ENCODE data around the gene YTHDC1.

DNA sequence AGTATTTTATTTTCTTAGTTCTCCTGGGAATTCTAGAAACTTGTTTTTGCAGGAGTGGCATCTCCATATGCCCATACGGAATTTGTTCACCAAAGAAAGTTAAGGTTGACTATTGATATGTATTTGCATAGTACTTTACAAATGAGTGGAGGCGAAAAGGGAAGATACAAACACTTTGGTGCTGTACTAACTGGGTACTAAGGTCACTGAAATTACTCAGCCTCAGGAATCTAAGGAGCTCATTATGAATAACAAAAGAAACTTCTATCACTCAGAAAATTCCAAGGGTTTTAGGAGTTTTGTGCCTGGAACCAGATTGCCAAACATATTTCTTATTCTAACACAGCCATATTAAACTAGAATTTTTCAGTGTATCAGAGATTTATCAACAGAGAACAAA is 77.0 kb downstream of the YTHDC1 start:
- TF ChIP-seq, protein P1, sequence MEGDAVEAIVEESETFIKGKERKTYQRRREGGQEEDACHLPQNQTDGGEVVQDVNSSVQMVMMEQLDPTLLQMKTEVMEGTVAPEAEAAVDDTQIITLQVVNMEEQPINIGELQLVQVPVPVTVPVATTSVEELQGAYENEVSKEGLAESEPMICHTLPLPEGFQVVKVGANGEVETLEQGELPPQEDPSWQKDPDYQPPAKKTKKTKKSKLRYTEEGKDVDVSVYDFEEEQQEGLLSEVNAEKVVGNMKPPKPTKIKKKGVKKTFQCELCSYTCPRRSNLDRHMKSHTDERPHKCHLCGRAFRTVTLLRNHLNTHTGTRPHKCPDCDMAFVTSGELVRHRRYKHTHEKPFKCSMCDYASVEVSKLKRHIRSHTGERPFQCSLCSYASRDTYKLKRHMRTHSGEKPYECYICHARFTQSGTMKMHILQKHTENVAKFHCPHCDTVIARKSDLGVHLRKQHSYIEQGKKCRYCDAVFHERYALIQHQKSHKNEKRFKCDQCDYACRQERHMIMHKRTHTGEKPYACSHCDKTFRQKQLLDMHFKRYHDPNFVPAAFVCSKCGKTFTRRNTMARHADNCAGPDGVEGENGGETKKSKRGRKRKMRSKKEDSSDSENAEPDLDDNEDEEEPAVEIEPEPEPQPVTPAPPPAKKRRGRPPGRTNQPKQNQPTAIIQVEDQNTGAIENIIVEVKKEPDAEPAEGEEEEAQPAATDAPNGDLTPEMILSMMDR (conservative IDR thresholded peaks at IDR 0.05; ENCODE audit: low read depth in 2 of 2) = no peak
- no peak for TF ChIP-seq EZH2 (IDR thresholded peaks at IDR 0.05; ENCODE audit: low read depth, unreplicated experiment)
- no peak for TF ChIP-seq EZH2phosphoT487 (IDR thresholded peaks at IDR 0.05; ENCODE audit: unreplicated experiment)
- no peak for TF ChIP-seq REST (IDR thresholded peaks at IDR 0.05; ENCODE audit: unreplicated experiment)
- TF ChIP-seq POLR2AphosphoS5 (IDR thresholded peaks at IDR 0.05; ENCODE audit: low read depth) = peak; percentile 24; the same call in 1 of the 2 replicates
- 0 out of 2 replicates have a peak, but pooled peaks have one; percentile 3 for TF ChIP-seq CREB1 (CRISPR knock-in tag; IDR thresholded peaks at IDR 0.05; ENCODE audit: low read depth)
- TF ChIP-seq JUNB (IDR thresholded peaks at IDR 0.05; ENCODE audit: unreplicated experiment) = no peak
- no peak for TF ChIP-seq ETS1 (IDR thresholded peaks at IDR 0.05)
- TF ChIP-seq NANOG (IDR thresholded peaks at IDR 0.05; ENCODE audit: borderline replicate concordance) = peak; percentile 93
- TF ChIP-seq, protein P2, sequence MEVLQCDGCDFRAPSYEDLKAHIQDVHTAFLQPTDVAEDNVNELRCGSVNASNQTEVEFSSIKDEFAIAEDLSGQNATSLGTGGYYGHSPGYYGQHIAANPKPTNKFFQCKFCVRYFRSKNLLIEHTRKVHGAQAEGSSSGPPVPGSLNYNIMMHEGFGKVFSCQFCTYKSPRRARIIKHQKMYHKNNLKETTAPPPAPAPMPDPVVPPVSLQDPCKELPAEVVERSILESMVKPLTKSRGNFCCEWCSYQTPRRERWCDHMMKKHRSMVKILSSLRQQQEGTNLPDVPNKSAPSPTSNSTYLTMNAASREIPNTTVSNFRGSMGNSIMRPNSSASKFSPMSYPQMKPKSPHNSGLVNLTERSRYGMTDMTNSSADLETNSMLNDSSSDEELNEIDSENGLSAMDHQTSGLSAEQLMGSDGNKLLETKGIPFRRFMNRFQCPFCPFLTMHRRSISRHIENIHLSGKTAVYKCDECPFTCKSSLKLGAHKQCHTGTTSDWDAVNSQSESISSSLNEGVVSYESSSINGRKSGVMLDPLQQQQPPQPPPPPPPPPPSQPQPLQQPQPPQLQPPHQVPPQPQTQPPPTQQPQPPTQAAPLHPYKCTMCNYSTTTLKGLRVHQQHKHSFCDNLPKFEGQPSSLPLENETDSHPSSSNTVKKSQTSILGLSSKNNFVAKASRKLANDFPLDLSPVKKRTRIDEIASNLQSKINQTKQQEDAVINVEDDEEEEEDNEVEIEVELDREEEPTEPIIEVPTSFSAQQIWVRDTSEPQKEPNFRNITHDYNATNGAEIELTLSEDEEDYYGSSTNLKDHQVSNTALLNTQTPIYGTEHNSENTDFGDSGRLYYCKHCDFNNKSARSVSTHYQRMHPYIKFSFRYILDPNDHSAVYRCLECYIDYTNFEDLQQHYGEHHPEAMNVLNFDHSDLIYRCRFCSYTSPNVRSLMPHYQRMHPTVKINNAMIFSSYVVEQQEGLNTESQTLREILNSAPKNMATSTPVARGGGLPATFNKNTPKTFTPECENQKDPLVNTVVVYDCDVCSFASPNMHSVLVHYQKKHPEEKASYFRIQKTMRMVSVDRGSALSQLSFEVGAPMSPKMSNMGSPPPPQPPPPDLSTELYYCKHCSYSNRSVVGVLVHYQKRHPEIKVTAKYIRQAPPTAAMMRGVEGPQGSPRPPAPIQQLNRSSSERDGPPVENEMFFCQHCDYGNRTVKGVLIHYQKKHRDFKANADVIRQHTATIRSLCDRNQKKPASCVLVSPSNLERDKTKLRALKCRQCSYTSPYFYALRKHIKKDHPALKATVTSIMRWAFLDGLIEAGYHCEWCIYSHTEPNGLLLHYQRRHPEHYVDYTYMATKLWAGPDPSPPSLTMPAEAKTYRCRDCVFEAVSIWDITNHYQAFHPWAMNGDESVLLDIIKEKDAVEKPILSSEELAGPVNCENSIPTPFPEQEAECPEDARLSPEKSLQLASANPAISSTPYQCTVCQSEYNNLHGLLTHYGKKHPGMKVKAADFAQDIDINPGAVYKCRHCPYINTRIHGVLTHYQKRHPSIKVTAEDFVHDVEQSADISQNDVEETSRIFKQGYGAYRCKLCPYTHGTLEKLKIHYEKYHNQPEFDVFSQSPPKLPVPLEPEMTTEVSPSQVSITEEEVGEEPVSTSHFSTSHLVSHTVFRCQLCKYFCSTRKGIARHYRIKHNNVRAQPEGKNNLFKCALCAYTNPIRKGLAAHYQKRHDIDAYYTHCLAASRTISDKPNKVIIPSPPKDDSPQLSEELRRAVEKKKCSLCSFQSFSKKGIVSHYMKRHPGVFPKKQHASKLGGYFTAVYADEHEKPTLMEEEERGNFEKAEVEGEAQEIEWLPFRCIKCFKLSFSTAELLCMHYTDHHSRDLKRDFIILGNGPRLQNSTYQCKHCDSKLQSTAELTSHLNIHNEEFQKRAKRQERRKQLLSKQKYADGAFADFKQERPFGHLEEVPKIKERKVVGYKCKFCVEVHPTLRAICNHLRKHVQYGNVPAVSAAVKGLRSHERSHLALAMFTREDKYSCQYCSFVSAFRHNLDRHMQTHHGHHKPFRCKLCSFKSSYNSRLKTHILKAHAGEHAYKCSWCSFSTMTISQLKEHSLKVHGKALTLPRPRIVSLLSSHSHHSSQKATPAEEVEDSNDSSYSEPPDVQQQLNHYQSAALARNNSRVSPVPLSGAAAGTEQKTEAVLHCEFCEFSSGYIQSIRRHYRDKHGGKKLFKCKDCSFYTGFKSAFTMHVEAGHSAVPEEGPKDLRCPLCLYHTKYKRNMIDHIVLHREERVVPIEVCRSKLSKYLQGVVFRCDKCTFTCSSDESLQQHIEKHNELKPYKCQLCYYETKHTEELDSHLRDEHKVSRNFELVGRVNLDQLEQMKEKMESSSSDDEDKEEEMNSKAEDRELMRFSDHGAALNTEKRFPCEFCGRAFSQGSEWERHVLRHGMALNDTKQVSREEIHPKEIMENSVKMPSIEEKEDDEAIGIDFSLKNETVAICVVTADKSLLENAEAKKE (CRISPR knock-in tag; IDR thresholded peaks at IDR 0.05) = 0 out of 2 replicates have a peak, but pooled peaks have one; percentile 15
- TF ChIP-seq ZNF114 (CRISPR knock-in tag; IDR thresholded peaks at IDR 0.05) = no peak
- no peak for TF ChIP-seq ZNF331 (CRISPR knock-in tag; IDR thresholded peaks at IDR 0.05; ENCODE audit: low read depth)
- no peak for TF ChIP-seq STAT1 (IDR thresholded peaks at IDR 0.05; ENCODE audit: unreplicated experiment)
